ENCODE data around the gene ATG7.

Gene ATG7

DNA sequence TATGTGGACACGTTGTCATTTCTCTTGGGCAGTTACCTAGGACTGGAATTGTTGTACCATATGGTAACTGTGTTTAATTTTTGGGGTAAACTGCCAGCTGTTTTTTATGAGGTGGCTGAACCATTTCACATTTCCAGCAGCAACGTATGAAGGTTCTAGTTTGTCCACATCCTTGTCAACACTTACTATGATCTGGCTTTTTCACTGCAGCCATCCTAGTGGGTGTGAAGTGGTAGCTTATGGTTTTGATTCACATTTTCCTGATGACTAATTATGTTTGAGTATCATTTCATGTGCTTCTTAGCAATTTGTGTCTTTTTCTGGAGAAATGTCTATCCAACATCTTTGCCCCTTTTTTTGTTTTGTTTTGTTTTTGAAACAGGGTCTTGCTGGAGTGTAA, 275.3 kb downstream of the ATG7 start:
- TF ChIP-seq, protein P1, sequence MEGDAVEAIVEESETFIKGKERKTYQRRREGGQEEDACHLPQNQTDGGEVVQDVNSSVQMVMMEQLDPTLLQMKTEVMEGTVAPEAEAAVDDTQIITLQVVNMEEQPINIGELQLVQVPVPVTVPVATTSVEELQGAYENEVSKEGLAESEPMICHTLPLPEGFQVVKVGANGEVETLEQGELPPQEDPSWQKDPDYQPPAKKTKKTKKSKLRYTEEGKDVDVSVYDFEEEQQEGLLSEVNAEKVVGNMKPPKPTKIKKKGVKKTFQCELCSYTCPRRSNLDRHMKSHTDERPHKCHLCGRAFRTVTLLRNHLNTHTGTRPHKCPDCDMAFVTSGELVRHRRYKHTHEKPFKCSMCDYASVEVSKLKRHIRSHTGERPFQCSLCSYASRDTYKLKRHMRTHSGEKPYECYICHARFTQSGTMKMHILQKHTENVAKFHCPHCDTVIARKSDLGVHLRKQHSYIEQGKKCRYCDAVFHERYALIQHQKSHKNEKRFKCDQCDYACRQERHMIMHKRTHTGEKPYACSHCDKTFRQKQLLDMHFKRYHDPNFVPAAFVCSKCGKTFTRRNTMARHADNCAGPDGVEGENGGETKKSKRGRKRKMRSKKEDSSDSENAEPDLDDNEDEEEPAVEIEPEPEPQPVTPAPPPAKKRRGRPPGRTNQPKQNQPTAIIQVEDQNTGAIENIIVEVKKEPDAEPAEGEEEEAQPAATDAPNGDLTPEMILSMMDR (IDR thresholded peaks at IDR 0.05; ENCODE audit: extremely low read depth, missing control alignments) = no peak
- DNase-seq (ENCODE audit: low spot score) = no peak

DNA sequence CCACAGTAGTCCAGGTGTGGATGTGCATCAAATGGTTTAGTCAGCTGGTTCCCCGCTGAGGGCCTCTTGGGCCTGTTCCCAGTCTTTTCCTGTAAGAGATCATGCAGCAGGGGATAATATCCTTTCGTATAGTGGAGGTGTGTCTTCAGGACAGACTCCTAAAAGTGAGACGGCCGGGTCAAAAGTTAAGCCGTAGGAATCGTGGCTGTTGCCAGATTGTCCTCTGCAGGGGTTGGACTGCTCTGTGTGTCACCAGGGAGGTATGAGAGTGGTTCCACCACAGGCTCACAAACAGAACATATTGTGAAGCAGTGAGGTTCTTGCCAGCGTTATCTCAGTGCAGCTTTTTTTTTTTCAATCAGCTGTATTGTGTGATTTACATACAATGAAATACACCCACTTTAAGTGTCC, 276.5 kb downstream of the ATG7 start:
- no peak for DNase-seq (ENCODE audit: low spot score)

DNA sequence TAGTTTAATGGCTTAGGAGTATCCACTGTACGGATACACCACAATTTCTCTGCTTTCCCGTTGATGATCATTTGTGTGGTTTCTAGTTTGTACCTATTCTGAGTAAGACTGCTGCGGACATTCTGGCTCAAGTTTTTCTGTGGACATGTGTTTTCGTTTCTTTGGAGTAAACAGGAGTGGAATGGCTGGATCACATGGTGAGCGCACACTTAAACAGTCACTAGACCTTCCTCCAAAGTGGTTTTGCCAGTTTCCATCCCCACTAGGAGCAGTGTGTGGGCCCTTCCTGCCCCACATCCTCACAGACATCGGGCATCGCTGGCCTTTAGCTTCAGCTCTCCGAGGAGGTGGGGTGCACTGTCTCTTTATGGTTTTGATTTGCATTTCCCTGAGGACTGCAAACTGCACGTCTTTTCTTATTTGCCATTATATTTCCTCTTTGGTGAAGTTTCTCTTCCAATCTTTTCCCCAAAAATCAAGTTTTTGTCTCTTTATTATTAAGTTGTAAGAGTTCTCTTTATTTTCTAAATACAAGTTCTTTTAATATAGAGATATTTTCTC, 277.5 kb downstream of the ATG7 start:
- TF ChIP-seq, protein P1 (IDR thresholded peaks at IDR 0.05; ENCODE audit: extremely low read depth, missing control alignments) = no peak

More for the DNA sequence above, 276.5 kb downstream of the ATG7 start:
- TF ChIP-seq, protein P1 (IDR thresholded peaks at IDR 0.05; ENCODE audit: extremely low read depth, missing control alignments) = no peak

DNA sequence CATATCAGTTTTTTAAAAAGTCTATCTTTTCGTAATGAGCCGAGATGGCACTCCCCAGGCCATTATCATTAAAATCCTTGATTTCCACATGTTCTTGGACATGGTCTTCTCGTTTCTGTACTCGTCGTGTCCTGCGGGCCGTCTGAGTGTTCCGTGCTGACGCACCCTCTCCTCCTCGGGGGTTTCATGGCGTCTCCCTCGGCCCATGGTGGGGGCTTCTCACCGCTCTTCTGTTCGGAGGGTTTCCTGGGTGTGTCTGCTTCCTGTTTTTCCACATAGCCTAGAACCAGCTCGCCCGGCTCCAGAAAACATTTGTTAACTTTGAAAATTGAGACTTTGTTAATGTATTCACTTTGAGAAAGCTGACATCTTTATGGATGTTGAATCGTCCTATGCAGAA, 278.8 kb downstream of the ATG7 start:
- TF ChIP-seq, protein P1 (IDR thresholded peaks at IDR 0.05; ENCODE audit: extremely low read depth, missing control alignments) = no peak
- DNase-seq (ENCODE audit: low spot score) = no peak

More for the DNA sequence above, 277.5 kb downstream of the ATG7 start:
- no peak for DNase-seq (ENCODE audit: low spot score)

DNA sequence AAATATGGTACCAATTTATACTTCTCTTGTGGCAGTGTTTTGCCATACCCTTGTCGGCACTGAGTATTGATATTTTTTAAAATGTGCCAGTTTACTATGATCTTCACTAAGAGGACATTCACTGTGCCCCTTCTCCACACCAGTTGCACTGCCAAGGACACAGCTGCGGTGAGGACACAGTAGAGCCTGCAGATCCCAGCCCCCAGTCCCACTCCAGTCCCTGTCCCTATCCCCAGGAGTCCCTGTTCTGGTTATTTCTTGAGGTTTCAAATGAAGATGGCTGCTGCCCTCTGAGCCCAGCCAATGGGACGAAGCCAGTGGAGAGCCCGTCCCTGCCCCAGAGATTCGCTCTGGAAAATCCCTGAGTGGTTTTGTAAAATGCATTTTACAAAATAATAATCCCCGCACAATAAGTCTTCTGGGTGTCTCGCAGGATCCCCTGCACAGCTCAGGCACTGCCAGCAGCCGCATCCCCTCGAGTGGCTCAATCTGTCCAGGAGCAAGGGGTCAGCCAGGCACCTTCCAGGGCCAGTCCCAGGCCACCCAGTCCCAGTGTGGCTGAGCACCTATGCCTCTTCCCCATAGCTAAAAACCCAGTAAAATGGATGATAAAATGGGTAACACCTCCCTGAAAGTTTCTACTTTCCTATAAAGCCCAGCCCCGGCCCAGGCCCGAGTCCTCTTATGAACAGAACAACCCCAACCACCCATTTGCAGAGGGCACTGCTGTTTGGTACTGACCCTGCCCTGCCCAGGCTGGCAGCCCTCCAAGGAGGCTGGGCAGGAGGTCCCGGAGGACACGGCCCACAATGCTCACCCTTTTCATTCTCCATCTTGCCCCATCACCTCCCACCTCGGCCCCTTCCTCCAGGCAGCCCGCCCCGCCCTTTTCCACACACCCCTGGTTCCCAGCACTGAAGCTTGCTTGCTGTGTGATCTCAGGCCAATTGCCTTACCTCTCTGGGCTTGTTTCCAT, 280.4 kb downstream of the ATG7 start:
- no peak for DNase-seq (ENCODE audit: low spot score)
- TF ChIP-seq, protein P1 (IDR thresholded peaks at IDR 0.05; ENCODE audit: extremely low read depth, missing control alignments) = no peak

DNA sequence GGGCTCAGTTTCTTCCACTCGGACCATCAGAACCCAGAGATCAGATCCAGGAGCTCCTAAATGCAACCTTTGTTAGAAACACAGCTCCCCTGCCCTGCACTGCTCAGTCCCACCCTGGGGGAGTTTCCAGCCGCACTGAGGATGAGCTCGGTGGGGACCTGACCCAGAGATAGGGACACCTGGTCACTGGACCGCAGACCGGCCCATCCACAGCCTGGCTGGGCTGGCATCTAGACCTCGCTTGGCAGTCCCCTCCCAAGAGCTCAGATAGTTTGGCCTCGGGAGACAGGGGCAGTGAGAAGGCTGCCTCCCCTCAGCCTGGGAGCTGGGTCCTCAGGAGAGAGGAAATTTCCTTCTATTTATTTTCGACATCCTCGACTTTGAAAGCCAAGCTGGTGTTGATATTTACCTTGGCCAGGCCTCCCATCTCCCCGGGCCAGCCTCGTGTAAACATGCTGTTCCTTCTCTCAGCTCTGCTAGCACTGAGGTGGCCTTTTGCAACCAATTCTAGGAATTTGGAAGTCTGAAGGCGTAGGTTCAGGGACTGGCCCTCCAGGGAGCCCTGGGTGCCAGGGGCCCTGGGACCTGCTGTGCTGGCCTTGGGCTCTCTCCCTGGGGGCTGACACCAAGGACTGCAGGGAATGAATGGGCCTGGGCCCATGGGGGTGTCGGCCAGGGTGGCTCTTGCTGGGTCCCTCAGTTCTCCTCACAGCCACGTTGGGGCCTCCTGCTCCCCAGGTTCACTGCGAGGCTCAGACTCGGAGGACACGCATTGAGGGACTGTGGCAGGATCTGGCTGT, 281.4 kb downstream of the ATG7 start:
- TF ChIP-seq, protein P1 (IDR thresholded peaks at IDR 0.05; ENCODE audit: extremely low read depth, missing control alignments) = no peak
- no peak for DNase-seq (ENCODE audit: low spot score)
